AG10803 (cell line): ENCODE data around the gene GCFC2.

Experiments
- DNase-seq: peaks from one replicate; pipeline ENCODE4 v3.0.0; 2010; ENCODE audit warnings: low read depth
- H3K4me3 ChIP-seq: 2 replicates; pipeline ENCODE4 v1.5.1; 2011; ENCODE audit warnings: mild to moderate bottlenecking, low read length, control low read depth
- TF ChIP-seq, protein P1 (sequence below): conservative IDR thresholded peaks from 2 replicates; pipeline ENCODE4 v1.5.1; 2011; ENCODE audit warnings: mild to moderate bottlenecking, low read length, control low read depth, inconsistent platforms

The GCFC2 gene

DNA sequence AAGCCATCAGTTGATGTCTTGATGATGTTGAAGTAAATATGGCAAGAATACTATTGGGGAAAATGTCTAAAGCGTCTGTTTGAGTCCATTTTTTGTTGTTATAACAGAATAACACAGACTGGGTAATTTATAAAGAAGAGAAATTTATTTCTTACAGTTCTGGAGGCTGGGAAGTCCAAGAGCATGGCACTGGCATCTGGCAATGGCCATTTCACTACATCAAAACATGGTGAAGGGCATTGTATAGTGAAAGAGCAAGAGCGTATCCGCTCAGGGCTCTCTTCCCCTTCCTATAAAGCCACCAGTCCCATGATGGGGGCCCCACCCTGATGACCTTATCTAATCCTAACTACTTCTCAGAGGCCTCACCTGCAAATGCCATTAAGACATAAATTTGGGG is 93.8 kb downstream of the GCFC2 start:
- TF ChIP-seq, protein P1, sequence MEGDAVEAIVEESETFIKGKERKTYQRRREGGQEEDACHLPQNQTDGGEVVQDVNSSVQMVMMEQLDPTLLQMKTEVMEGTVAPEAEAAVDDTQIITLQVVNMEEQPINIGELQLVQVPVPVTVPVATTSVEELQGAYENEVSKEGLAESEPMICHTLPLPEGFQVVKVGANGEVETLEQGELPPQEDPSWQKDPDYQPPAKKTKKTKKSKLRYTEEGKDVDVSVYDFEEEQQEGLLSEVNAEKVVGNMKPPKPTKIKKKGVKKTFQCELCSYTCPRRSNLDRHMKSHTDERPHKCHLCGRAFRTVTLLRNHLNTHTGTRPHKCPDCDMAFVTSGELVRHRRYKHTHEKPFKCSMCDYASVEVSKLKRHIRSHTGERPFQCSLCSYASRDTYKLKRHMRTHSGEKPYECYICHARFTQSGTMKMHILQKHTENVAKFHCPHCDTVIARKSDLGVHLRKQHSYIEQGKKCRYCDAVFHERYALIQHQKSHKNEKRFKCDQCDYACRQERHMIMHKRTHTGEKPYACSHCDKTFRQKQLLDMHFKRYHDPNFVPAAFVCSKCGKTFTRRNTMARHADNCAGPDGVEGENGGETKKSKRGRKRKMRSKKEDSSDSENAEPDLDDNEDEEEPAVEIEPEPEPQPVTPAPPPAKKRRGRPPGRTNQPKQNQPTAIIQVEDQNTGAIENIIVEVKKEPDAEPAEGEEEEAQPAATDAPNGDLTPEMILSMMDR, result no peak
- no peak overlapping the region for H3K4me3 ChIP-seq
- DNase-seq, result no peak

DNA sequence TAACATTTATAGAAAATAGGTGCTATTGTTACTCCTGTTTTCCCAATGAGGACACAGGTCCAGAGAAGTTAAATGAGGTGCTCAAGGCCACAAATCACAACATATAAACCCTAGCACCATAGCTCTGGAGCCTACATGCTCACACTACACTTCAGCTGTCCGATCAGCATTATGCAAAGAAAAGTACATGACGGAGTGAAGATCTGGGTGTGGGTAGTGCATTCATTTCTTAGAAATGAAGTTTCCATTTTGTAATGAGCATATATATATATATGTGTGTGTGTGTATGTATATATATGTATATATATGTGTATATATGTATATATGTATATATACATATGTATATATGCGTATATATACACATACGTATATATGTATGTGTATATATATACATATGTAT is 94.3 kb downstream of the GCFC2 start:
- no peak for DNase-seq
- no peak overlapping the region for H3K4me3 ChIP-seq
- TF ChIP-seq, protein P1, result no peak

DNA sequence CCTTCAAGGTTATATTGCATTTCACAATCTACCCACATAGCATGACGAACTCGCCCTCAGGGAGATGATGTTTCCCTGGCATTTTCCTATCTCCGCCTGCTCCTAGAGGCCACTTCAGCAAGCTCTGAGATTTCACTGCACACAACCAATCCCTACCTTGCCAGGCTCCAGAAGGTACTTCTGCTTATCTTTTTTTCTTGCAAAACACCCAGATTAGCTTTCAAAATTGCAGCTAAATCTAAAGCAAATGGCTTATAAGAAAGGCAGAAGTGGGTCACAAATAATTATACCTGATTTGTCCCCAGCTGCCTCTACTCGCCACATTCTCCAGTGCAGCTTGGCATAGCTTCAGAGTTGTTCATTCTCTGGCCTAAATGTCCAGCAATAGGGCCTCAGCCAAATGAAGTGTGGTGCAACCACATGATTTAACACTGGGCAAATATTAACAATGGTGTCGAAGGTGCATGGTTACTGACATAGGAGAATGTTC is 96.5 kb downstream of the GCFC2 start:
- DNase-seq, result no peak
- TF ChIP-seq, protein P1, result no peak
- no peak overlapping the region for H3K4me3 ChIP-seq

DNA sequence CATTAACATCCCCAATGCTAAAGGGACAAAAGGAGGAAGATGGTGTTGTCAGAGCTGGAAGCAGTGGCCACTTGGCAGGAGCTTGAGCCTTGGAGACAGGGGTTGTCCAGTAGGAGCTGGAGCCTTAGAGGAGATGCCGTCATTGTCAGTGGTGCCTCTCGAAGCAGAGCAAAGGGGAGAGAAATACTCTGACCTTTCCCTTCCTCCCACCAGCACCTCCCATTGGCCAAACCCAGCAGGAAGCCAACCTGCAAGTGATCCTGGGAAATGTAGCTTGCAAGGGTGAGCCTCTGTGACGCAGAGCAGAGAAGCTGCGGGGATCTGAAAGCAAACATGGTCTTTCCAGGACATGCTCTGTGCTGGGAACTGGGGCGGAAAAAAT is 97.9 kb downstream of the GCFC2 start:
- DNase-seq, result no peak
- H3K4me3 ChIP-seq, result no peak overlapping the region

More for the DNA sequence above, 97.9 kb downstream of the GCFC2 start:
- TF ChIP-seq, protein P1, result no peak
